Measurements from ENCODE around the gene NQO1. TPM values are rescaled to one million over a fixed set of nuclear protein-coding genes. Genes with fewer than 3 reads are reported as not detected.

Gene NQO1
- total RNA-seq, 6 experiments from 2014 or later = 248 to 801 (median 737) TPM

- Mint-ChIP-seq H3K27me3 (ENCODE audit: insufficient read depth) (peaks cover 40% of the 10 kb centered on the region), H3K4me1 (ENCODE audit: low read depth) (peaks cover 42% of the 10 kb centered on the region), H3K4me3 (no peak overlapping the region; the same call in 1 of the 2 replicates), H3K36me3 (ENCODE audit: low read depth) (peaks cover 55% of the 10 kb centered on the region), H3K9me3 (no peaks in the 10 kb centered on the region), H3K27ac (peak overlapping the region; percentile 52)
- TF ChIP-seq CTCF (IDR thresholded peaks at IDR 0.05) = no peak
- no peak for DNase-seq
These were observed 19.4 kb downstream of the NQO1 start for GRCh38 chr16:69706975-69707340.

- DNase-seq = no peak
- Mint-ChIP-seq H3K27me3 (ENCODE audit: insufficient read depth) (peaks cover 34% of the 10 kb centered on the region), H3K4me3 (no peak overlapping the region; the same call in 1 of the 2 replicates), H3K9me3 (no peaks in the 10 kb centered on the region), H3K27ac (peak overlapping the region; percentile 52), H3K4me1 (ENCODE audit: low read depth) (peaks cover 43% of the 10 kb centered on the region), H3K36me3 (ENCODE audit: low read depth) (peaks cover 51% of the 10 kb centered on the region)
- no peak for TF ChIP-seq CTCF (IDR thresholded peaks at IDR 0.05)
These were observed 19.9 kb downstream of the NQO1 start for GRCh38 chr16:69706256-69706974.

- no peak for DNase-seq
- Mint-ChIP-seq H3K4me1 (ENCODE audit: low read depth) (peaks cover 22% of the 10 kb centered on the region), H3K27ac (peak overlapping the region; percentile 55), H3K4me3 (peak overlapping the region; percentile 0; the same call in 1 of the 2 replicates), H3K36me3 (ENCODE audit: low read depth) (peaks cover 45% of the 10 kb centered on the region), H3K27me3 (ENCODE audit: insufficient read depth) (peaks cover 20% of the 10 kb centered on the region), H3K9me3 (no peaks in the 10 kb centered on the region)
- no peak for TF ChIP-seq CTCF (IDR thresholded peaks at IDR 0.05)
These were observed 22.7 kb downstream of the NQO1 start for GRCh38 chr16:69703638-69704037.

- no peak for DNase-seq
- no peak for TF ChIP-seq CTCF (IDR thresholded peaks at IDR 0.05)
- H3K4me1 Mint-ChIP-seq (ENCODE audit: low read depth) = peaks cover 19% of the 10 kb centered on the region
- no peak overlapping the region for H3K4me3 Mint-ChIP-seq
- peaks cover 12% of the 10 kb centered on the region for H3K27me3 Mint-ChIP-seq (ENCODE audit: insufficient read depth)
- peaks cover 39% of the 10 kb centered on the region for H3K36me3 Mint-ChIP-seq (ENCODE audit: low read depth)
- no peaks in the 10 kb centered on the region for H3K9me3 Mint-ChIP-seq
- H3K27ac Mint-ChIP-seq = peak overlapping the region; percentile 48
These were observed 24.5 kb downstream of the NQO1 start for GRCh38 chr16:69701866-69702265.

- H3K4me3 Mint-ChIP-seq = no peak overlapping the region
- DNase-seq = no peak
- peak overlapping the region; percentile 48 for H3K27ac Mint-ChIP-seq
- H3K27me3 Mint-ChIP-seq (ENCODE audit: insufficient read depth) = peaks cover 10% of the 10 kb centered on the region
- H3K4me1 Mint-ChIP-seq (ENCODE audit: low read depth) = peaks cover 19% of the 10 kb centered on the region
- no peak for TF ChIP-seq CTCF (IDR thresholded peaks at IDR 0.05)
- H3K36me3 Mint-ChIP-seq (ENCODE audit: low read depth) = peaks cover 35% of the 10 kb centered on the region
- no peaks in the 10 kb centered on the region for H3K9me3 Mint-ChIP-seq
These were observed 24.9 kb downstream of the NQO1 start for GRCh38 chr16:69701452-69701851.

Data from HFFc6 (cell line).